HEK293 (cell line): ENCODE data around the gene TARS2.

Experiments
- CTCF ChIA-PET: fragments of 350-600 bp; formaldehyde crosslinking; extraction: SDS; loops from one replicate; lab custom pipeline; 2021; ENCODE audit warnings: antibody characterized with exemption; lab: Yijun Ruan, JAX
- POLR2A ChIA-PET: fragments of 300-600 bp; formaldehyde crosslinking; extraction: SDS; loops from one replicate; lab custom pipeline; 2020; ENCODE audit warnings: antibody characterized with exemption, inconsistent platforms; lab: Yijun Ruan, JAX
- H3K27ac ChIP-seq: fragments of 200-500 bp; sonication (Bioruptor generic); 2 replicates; pipeline ENCODE4 v1.5.1; 2014; ENCODE audit warnings: low read depth, low read length, control low read depth, inconsistent platforms; ENCODE audit errors: extremely low read depth
- H3K36me3 ChIP-seq, 2 experiments: fragments of 200-500 bp in 1 of 2; sonication (Bioruptor generic) in 1 of 2; 1 replicate in 1 of 2; 2 replicates in 1 of 2; pipeline ENCODE4 v1.5.1; 2014 to 2017; ENCODE audit warnings: inconsistent platforms in 2 of 2, low read length in 2 of 2; ENCODE audit not compliant: control insufficient read depth in 2 of 2, insufficient read depth in 1 of 2
- H3K4me1 ChIP-seq: fragments of 200-500 bp; sonication (Bioruptor generic); 2 replicates; pipeline ENCODE4 v1.5.1; 2014; ENCODE audit warnings: mild to moderate bottlenecking, low read length, inconsistent platforms; ENCODE audit not compliant: control insufficient read depth, insufficient read depth
- H3K4me3 ChIP-seq: 2 replicates; pipeline ENCODE4 v1.5.1; 2011; ENCODE audit warnings: low read depth, mild to moderate bottlenecking, control low read depth, low read length, moderate library complexity
- H3K9me3 ChIP-seq: fragments of 200-500 bp; sonication (Bioruptor generic); 2 replicates; pipeline ENCODE4 v1.5.1; 2014; ENCODE audit warnings: low read depth, low read length, inconsistent platforms; ENCODE audit not compliant: control insufficient read depth, insufficient read depth
- IKZF3 ChIP-seq: fragments of 450-650 bp; IDR thresholded peaks from 2 replicates; pipeline ENCODE4 v1.5.0; 2018; ENCODE audit warnings: missing biosample characterization, mild to moderate bottlenecking, missing genetic modification characterization, moderate library complexity
- KLF9 ChIP-seq: fragments of 450-650 bp; formaldehyde crosslinking; IDR thresholded peaks from 2 replicates; pipeline ENCODE4 v1.5.1; 2016; ENCODE audit warnings: missing biosample characterization, missing genetic modification characterization, low read depth
- SCRT1 ChIP-seq: fragments of 450-650 bp; formaldehyde crosslinking; IDR thresholded peaks from 2 replicates; pipeline ENCODE4 v1.5.1; 2016; ENCODE audit warnings: missing biosample characterization, missing genetic modification characterization, borderline replicate concordance
- ZFP37 ChIP-seq: fragments of 450-650 bp; formaldehyde crosslinking; IDR thresholded peaks from 2 replicates; pipeline ENCODE4 v1.5.1; 2016; ENCODE audit warnings: missing biosample characterization, missing genetic modification characterization
- ZFP69B ChIP-seq: fragments of 450-650 bp; formaldehyde crosslinking; IDR thresholded peaks from 2 replicates; pipeline ENCODE4 v1.5.1; 2016; ENCODE audit warnings: missing biosample characterization, missing genetic modification characterization
- ZNF10 ChIP-seq: fragments of 450-650 bp; formaldehyde crosslinking; IDR thresholded peaks from 2 replicates; pipeline ENCODE4 v1.5.1; 2017; ENCODE audit warnings: missing biosample characterization, missing genetic modification characterization
- ZNF114 ChIP-seq: fragments of 450-650 bp; formaldehyde crosslinking; IDR thresholded peaks from 2 replicates; pipeline ENCODE4 v1.5.0; 2017; ENCODE audit warnings: missing biosample characterization, missing genetic modification characterization
- ZNF146 ChIP-seq: fragments of 450-650 bp; formaldehyde crosslinking; IDR thresholded peaks from 2 replicates; pipeline ENCODE4 v1.5.1; 2016; ENCODE audit warnings: missing biosample characterization, missing genetic modification characterization
- ZNF211 ChIP-seq: fragments of 450-650 bp; formaldehyde crosslinking; IDR thresholded peaks from 2 replicates; pipeline ENCODE4 v1.5.1; 2016; ENCODE audit warnings: low read depth, missing biosample characterization, missing genetic modification characterization
- ZNF214 ChIP-seq: fragments of 450-650 bp; formaldehyde crosslinking; IDR thresholded peaks from 2 replicates; pipeline ENCODE4 v1.5.1; 2017; ENCODE audit warnings: missing biosample characterization, mild to moderate bottlenecking, missing genetic modification characterization, borderline replicate concordance
- ZNF223 ChIP-seq: fragments of 450-650 bp; formaldehyde crosslinking; IDR thresholded peaks from 2 replicates; pipeline ENCODE4 v1.5.1; 2016; ENCODE audit warnings: missing biosample characterization, missing genetic modification characterization
- ZNF24 ChIP-seq: fragments of 450-650 bp; formaldehyde crosslinking; IDR thresholded peaks from 2 replicates; pipeline ENCODE4 v1.5.1; 2016; ENCODE audit warnings: missing biosample characterization, missing genetic modification characterization
- ZNF366 ChIP-seq: fragments of 450-650 bp; formaldehyde crosslinking; conservative IDR thresholded peaks from 2 replicates; pipeline ENCODE4 v1.5.1; 2016; ENCODE audit warnings: missing biosample characterization, missing genetic modification characterization
- ZNF48 ChIP-seq: fragments of 450-650 bp; formaldehyde crosslinking; IDR thresholded peaks from 2 replicates; pipeline ENCODE4 v1.5.1; 2016; ENCODE audit warnings: missing biosample characterization, missing genetic modification characterization
- ZNF544 ChIP-seq: fragments of 450-650 bp; formaldehyde crosslinking; IDR thresholded peaks from 2 replicates; pipeline ENCODE4 v1.5.0; 2017; ENCODE audit warnings: missing biosample characterization, missing genetic modification characterization
- ZNF571 ChIP-seq: fragments of 450-650 bp; formaldehyde crosslinking; IDR thresholded peaks from 2 replicates; pipeline ENCODE4 v1.5.0; 2017; ENCODE audit warnings: missing biosample characterization, missing genetic modification characterization
- ZNF585B ChIP-seq: fragments of 450-650 bp; formaldehyde crosslinking; IDR thresholded peaks from 2 replicates; pipeline ENCODE4 v1.5.1; 2016; ENCODE audit warnings: missing biosample characterization, missing genetic modification characterization
- ZNF777 ChIP-seq: fragments of 450-650 bp; formaldehyde crosslinking; IDR thresholded peaks from 2 replicates; pipeline ENCODE4 v1.5.1; 2017; ENCODE audit warnings: missing biosample characterization, missing genetic modification characterization, borderline replicate concordance
- TF ChIP-seq, protein P1 (sequence below): fragments of 450-650 bp; formaldehyde crosslinking; IDR thresholded peaks from 2 replicates; pipeline ENCODE4 v1.5.1; 2016; ENCODE audit warnings: missing biosample characterization, missing genetic modification characterization
- TF ChIP-seq, protein P2 (sequence below): fragments of 450-650 bp; formaldehyde crosslinking; IDR thresholded peaks from 2 replicates; pipeline ENCODE4 v1.5.1; 2016; ENCODE audit warnings: missing biosample characterization, missing genetic modification characterization
- TF ChIP-seq, protein P3 (sequence below): fragments of 450-650 bp; formaldehyde crosslinking; conservative IDR thresholded peaks from 2 replicates; pipeline ENCODE4 v1.5.1; 2016; ENCODE audit warnings: low read depth, missing biosample characterization, missing genetic modification characterization

TARS2 gene

DNA sequence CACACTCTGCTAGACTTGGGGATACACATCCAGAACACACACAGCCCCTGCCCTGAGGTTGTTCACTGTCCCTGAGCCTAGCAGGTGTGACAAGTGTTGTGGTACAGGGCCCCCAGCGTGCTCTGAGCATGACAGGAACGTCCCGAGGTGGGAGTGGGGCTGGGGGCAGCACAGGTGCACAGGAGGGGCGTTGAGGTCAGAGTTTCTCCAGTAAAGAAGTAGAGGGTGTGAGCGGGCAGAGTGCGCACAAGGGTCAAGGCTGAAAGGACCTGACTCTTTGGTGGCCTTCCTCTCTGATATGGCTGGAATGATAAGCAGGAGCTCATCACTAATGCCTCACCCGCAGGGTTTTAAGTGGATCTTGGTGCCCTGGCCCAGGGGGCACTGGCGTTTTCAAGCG, 27.0 kb downstream of the TARS2 start:
- Histone ChIP-seq H3K9me3 (no peaks in the 10 kb centered on the region), H3K4me1 (no peaks in the 10 kb centered on the region), H3K36me3 (peaks cover 0 to 17% of the 10 kb centered on the region in 2 experiments; a peak in 2 of 3 replicates), H3K27ac (no peak overlapping the region), H3K4me3 (no peak overlapping the region)
- CTCF ChIA-PET = interaction anchor here (0.6 to 0.7 kb wide), 4 partner anchors 16 to 1198 kb away, joined by 3 to 4 read pairs (median 3); no protein-coding TSS in a partner anchor
- POLR2A ChIA-PET = interaction anchor here (0.9 kb wide), 1 partner anchor 115 kb away, joined by 4 read pairs; the partner anchor contains the start of gene ENSA
- TF ChIP-seq ZFP69B (tag by site-specific recombination) = no peak
- TF ChIP-seq, protein P1, sequence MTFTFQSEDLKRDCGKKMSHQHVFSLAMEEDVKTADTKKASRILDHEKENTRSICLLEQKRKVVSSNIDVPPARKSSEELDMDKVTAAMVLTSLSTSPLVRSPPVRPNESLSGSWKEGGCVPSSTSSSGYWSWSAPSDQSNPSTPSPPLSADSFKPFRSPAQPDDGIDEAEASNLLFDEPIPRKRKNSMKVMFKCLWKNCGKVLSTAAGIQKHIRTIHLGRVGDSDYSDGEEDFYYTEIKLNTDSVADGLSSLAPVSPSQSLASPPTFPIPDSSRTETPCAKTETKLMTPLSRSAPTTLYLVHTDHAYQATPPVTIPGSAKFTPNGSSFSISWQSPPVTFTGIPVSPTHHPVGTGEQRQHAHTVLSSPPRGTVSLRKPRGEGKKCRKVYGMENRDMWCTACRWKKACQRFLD (tag by site-specific recombination) = no peak
- TF ChIP-seq ZFP37 = no peak
- no peak for TF ChIP-seq ZNF211 (tag by site-specific recombination)
- TF ChIP-seq ZNF366 (tag by site-specific recombination) = no peak
- TF ChIP-seq ZNF48 (tag by site-specific recombination) = no peak
- no peak for TF ChIP-seq ZNF571 (tag by site-specific recombination)
- TF ChIP-seq ZNF114 = no peak
- no peak for TF ChIP-seq ZNF223
- TF ChIP-seq IKZF3 (tag by site-specific recombination) = no peak
- no peak for TF ChIP-seq ZNF10 (tag by site-specific recombination)
- no peak for TF ChIP-seq ZNF146 (tag by site-specific recombination)
- TF ChIP-seq ZNF777 = no peak
- TF ChIP-seq ZNF214 (tag by site-specific recombination) = no peak
- TF ChIP-seq SCRT1 (tag by site-specific recombination) = no peak
- TF ChIP-seq ZNF544 (tag by site-specific recombination) = no peak
- no peak for TF ChIP-seq ZNF585B (tag by site-specific recombination)

DNA sequence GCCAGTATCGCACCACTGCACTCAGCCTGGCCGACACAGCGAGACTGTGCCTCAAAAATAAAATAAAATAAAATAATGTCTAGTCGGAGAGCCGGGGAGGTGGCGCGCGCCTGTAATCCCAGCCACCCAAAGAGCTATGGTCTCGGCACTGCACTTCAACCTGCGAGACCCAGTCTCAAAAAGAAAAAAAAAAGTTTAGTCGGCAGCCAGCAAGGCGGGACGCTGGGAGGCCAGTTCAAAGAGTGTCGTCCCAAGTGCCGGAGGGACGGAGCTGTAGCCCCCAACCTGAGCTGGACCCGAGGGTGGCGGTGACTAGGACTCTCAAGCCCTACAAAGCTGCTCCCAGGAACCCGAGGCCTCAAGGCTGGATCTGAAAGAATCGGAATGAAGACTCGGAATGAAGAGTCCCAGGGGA, 27.7 kb downstream of the TARS2 start:
- ChIA-PET POLR2A (interaction anchor here (0.6 to 2.0 kb wide), 15 partner anchors 13 to 362 kb away, joined by 3 to 9 read pairs (median 4); partner anchors contain the start of genes ADAMTSL4, ARNT, ENSA and MCL1), CTCF (interaction anchor here (0.5 to 6.6 kb wide), 10 partner anchors 9 to 298 kb away, joined by 3 to 50 read pairs (median 4); partner anchors contain the start of gene MCL1)
- Histone ChIP-seq H3K36me3 (peaks cover 0 to 17% of the 10 kb centered on the region in 2 experiments; a peak in 2 of 3 replicates), H3K4me3 (peak overlapping the region; percentile 56), H3K4me1 (no peaks in the 10 kb centered on the region), H3K9me3 (no peaks in the 10 kb centered on the region), H3K27ac (peak overlapping the region; percentile 44; the same call in 1 of the 2 replicates)
- TF ChIP-seq, protein P2, sequence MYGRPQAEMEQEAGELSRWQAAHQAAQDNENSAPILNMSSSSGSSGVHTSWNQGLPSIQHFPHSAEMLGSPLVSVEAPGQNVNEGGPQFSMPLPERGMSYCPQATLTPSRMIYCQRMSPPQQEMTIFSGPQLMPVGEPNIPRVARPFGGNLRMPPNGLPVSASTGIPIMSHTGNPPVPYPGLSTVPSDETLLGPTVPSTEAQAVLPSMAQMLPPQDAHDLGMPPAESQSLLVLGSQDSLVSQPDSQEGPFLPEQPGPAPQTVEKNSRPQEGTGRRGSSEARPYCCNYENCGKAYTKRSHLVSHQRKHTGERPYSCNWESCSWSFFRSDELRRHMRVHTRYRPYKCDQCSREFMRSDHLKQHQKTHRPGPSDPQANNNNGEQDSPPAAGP (tag by site-specific recombination) = peak; percentile 39; the same call in 1 of the 2 replicates
- TF ChIP-seq ZNF24 (tag by site-specific recombination) (0 out of 2 replicates have a peak, but pooled peaks have one; percentile 24), KLF9 (tag by site-specific recombination) (no peak)
- TF ChIP-seq, protein P3, sequence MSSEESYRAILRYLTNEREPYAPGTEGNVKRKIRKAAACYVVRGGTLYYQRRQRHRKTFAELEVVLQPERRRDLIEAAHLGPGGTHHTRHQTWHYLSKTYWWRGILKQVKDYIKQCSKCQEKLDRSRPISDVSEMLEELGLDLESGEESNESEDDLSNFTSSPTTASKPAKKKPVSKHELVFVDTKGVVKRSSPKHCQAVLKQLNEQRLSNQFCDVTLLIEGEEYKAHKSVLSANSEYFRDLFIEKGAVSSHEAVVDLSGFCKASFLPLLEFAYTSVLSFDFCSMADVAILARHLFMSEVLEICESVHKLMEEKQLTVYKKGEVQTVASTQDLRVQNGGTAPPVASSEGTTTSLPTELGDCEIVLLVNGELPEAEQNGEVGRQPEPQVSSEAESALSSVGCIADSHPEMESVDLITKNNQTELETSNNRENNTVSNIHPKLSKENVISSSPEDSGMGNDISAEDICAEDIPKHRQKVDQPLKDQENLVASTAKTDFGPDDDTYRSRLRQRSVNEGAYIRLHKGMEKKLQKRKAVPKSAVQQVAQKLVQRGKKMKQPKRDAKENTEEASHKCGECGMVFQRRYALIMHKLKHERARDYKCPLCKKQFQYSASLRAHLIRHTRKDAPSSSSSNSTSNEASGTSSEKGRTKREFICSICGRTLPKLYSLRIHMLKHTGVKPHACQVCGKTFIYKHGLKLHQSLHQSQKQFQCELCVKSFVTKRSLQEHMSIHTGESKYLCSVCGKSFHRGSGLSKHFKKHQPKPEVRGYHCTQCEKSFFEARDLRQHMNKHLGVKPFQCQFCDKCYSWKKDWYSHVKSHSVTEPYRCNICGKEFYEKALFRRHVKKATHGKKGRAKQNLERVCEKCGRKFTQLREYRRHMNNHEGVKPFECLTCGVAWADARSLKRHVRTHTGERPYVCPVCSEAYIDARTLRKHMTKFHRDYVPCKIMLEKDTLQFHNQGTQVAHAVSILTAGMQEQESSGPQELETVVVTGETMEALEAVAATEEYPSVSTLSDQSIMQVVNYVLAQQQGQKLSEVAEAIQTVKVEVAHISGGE = peak; percentile 59
